Hematopoietic multipotent progenitor cell treated with erythropoietin and hydrocortisone succinate and interleukin-3 and kit ligand, for 8 days (in vitro differentiated cells): ENCODE data around the gene OAT.
"Not testable (repeated sequence)": the region's sequence is repeated elsewhere in the genome, so short reads cannot be mapped to it uniquely, and the experiment has no call there.

ENCODE experiments used
- DNase-seq: peaks from one replicate; pipeline ENCODE4 v3.0.0-alpha.2; 2015

The OAT gene

GRCh38 chr10:124446830-124447750, 28.4 kb upstream of the OAT start:
- no peak for DNase-seq

- DNase-seq, result not testable (repeated sequence)
Measured at GRCh38 chr10:124441694-124442093, 23.0 kb upstream of the OAT start.

GRCh38 chr10:124436191-124436638, 17.5 kb upstream of the OAT start:
- DNase-seq, result no peak

GRCh38 chr10:124435683-124436082, 17.0 kb upstream of the OAT start:
- DNase-seq, result not testable (repeated sequence)

- no peak for DNase-seq
Measured at GRCh38 chr10:124433461-124433860, 14.7 kb upstream of the OAT start.

- DNase-seq, result no peak
Measured at GRCh38 chr10:124430077-124430476, 11.4 kb upstream of the OAT start.

- DNase-seq, result no peak
Measured at GRCh38 chr10:124429576-124429975, 10.9 kb upstream of the OAT start.

- no peak for DNase-seq
Measured at GRCh38 chr10:124428207-124428777, 9.6 kb upstream of the OAT start.

GRCh38 chr10:124425227-124425962, 6.7 kb upstream of the OAT start:
- no peak for DNase-seq

- peak; percentile 93 for DNase-seq
Measured at GRCh38 chr10:124423813-124424212, 5.1 kb upstream of the OAT start.

GRCh38 chr10:124422742-124423141, 4.0 kb upstream of the OAT start:
- DNase-seq, result no peak

- peak; percentile 95 for DNase-seq
Measured at GRCh38 chr10:124420254-124420653, 1.5 kb upstream of the OAT start.

- peak; percentile 9 for DNase-seq
Measured at GRCh38 chr10:124419635-124420034, 912 bp upstream of the OAT start.

GRCh38 chr10:124417895-124418725, 613 bp downstream of the OAT start:
- DNase-seq, result peak; percentile 34

- DNase-seq, result no peak
Measured at GRCh38 chr10:124416733-124417132, 2.0 kb downstream of the OAT start.

GRCh38 chr10:124415210-124415609, 3.5 kb downstream of the OAT start:
- DNase-seq, result no peak

GRCh38 chr10:124414076-124414475, 4.6 kb downstream of the OAT start:
- no peak for DNase-seq

- DNase-seq, result no peak
Measured at GRCh38 chr10:124409696-124410095, 9.0 kb downstream of the OAT start.

GRCh38 chr10:124408357-124408756, 10.4 kb downstream of the OAT start:
- no peak for DNase-seq

- DNase-seq, result no peak
Measured at GRCh38 chr10:124407456-124407855, 11.3 kb downstream of the OAT start.

- DNase-seq, result peak; percentile 95
Measured at GRCh38 chr10:124403548-124403947, 15.2 kb downstream of the OAT start.

- DNase-seq, result no peak
Measured at GRCh38 chr10:124402273-124402672, 16.4 kb downstream of the OAT start.

- DNase-seq, result no peak
Measured at GRCh38 chr10:124401633-124402032, 17.1 kb downstream of the OAT start.
